MM.1S (cell line): ENCODE measurements around the gene PLCB4.

Experiments
- DNase-seq: peaks from one replicate; pipeline ENCODE4 v3.0.0-alpha.2; 2015
- H2AFZ ChIP-seq: fragments of 300-600 bp; sonication (generic); 2 replicates; pipeline ENCODE4 v1.6.0; 2016; ENCODE audit warnings: antibody characterized with exemption, low read length
- H3F3A ChIP-seq: fragments of 300-600 bp; sonication (generic); 2 replicates; pipeline ENCODE4 v1.6.1; 2016; ENCODE audit warnings: mild to moderate bottlenecking, antibody characterized with exemption, low read length, moderate library complexity, mixed read lengths; ENCODE audit not compliant: insufficient read depth
- H3K27ac ChIP-seq: fragments of 300-600 bp; sonication (generic); 2 replicates; pipeline ENCODE4 v1.5.1; 2016; ENCODE audit warnings: mild to moderate bottlenecking, low read length
- H3K27me3 ChIP-seq: fragments of 300-600 bp; sonication (generic); replicated peaks from 2 replicates; pipeline ENCODE4 v1.6.0; 2016; ENCODE audit warnings: low read length; ENCODE audit not compliant: insufficient read depth
- H3K36me3 ChIP-seq: fragments of 300-600 bp; sonication (generic); replicated peaks from 2 replicates; pipeline ENCODE4 v1.6.1; 2016; ENCODE audit warnings: mild to moderate bottlenecking, low read length, mixed read lengths; ENCODE audit not compliant: insufficient read depth
- H3K4me1 ChIP-seq: fragments of 300-600 bp; sonication (generic); 2 replicates; pipeline ENCODE4 v1.6.1; 2016; ENCODE audit warnings: low read length, mixed read lengths
- H3K4me2 ChIP-seq: fragments of 300-600 bp; sonication (generic); 2 replicates; pipeline ENCODE4 v1.6.0; 2016; ENCODE audit warnings: low read depth, low read length
- H3K4me3 ChIP-seq: fragments of 300-600 bp; sonication (generic); 2 replicates; pipeline ENCODE4 v1.5.1; 2016; ENCODE audit warnings: low read length, mixed read lengths
- H3K79me2 ChIP-seq: fragments of 300-600 bp; sonication (generic); 2 replicates; pipeline ENCODE4 v1.6.1; 2016; ENCODE audit warnings: mixed run types, low read length, mixed read lengths
- H3K9ac ChIP-seq: fragments of 300-600 bp; sonication (generic); 2 replicates; pipeline ENCODE4 v1.6.1; 2016; ENCODE audit warnings: low read length, mixed read lengths
- H3K9me2 ChIP-seq: fragments of 300-600 bp; sonication (generic); replicated peaks from 2 replicates; pipeline ENCODE4 v1.6.1; 2016; ENCODE audit warnings: mild to moderate bottlenecking, low read length, mixed read lengths; ENCODE audit not compliant: insufficient read depth
- H3K9me3 ChIP-seq: fragments of 300-600 bp; sonication (generic); replicated peaks from 2 replicates; pipeline ENCODE4 v1.6.1; 2016; ENCODE audit warnings: mild to moderate bottlenecking, low read length, mixed read lengths; ENCODE audit not compliant: insufficient read depth
- H4K20me1 ChIP-seq: fragments of 300-600 bp; sonication (generic); 2 replicates; pipeline ENCODE4 v1.6.1; 2016; ENCODE audit warnings: mild to moderate bottlenecking, low read length, moderate library complexity, mixed read lengths; ENCODE audit not compliant: insufficient read depth
- CTCF ChIP-seq: fragments of 300-600 bp; sonication (generic); IDR thresholded peaks from 2 replicates; pipeline ENCODE4 v1.5.1; 2016; ENCODE audit warnings: antibody characterized with exemption, low read length, mixed read lengths
- EZH2 ChIP-seq: fragments of 300-600 bp; sonication (generic); optimal IDR thresholded peaks from 2 replicates; pipeline ENCODE3; 2017; ENCODE audit warnings: low read depth, mild to moderate bottlenecking, antibody characterized with exemption, low read length, mixed read lengths
- EZH2phosphoT487 ChIP-seq: fragments of 300-600 bp; sonication (generic); IDR thresholded peaks from 2 replicates; pipeline ENCODE4 v1.6.1; 2018; ENCODE audit warnings: antibody characterized with exemption, low read length

Gene PLCB4

GRCh38 chr20:9114709-9115108, 45.8 kb downstream of the PLCB4 start:
- Histone ChIP-seq H3K79me2 (no peaks in the 10 kb centered on the region), H3K9me3 (no peaks in the 10 kb centered on the region), H4K20me1 (no peaks in the 10 kb centered on the region), H3K4me2 (no peak overlapping the region), H3K27me3 (no peaks in the 10 kb centered on the region), H3K27ac (no peak overlapping the region), H2AFZ (no peak overlapping the region), H3K9ac (no peak overlapping the region), H3K36me3 (no peaks in the 10 kb centered on the region), H3K4me1 (no peaks in the 10 kb centered on the region), H3K9me2 (no peaks in the 10 kb centered on the region), H3F3A (no peaks in the 10 kb centered on the region), H3K4me3 (no peak overlapping the region)
- no peak for DNase-seq
- TF ChIP-seq EZH2 (no peak), CTCF (no peak), EZH2phosphoT487 (no peak)

GRCh38 chr20:9117548-9117947, 48.7 kb downstream of the PLCB4 start:
- no peak overlapping the region for H3K9ac ChIP-seq
- no peak overlapping the region for H3K4me3 ChIP-seq
- no peak overlapping the region for H2AFZ ChIP-seq
- no peaks in the 10 kb centered on the region for H3K4me1 ChIP-seq
- H3K79me2 ChIP-seq: no peaks in the 10 kb centered on the region
- H3K9me3 ChIP-seq: no peaks in the 10 kb centered on the region
- TF ChIP-seq EZH2 (no peak), CTCF (no peak), EZH2phosphoT487 (no peak)
- no peaks in the 10 kb centered on the region for H3K9me2 ChIP-seq
- no peaks in the 10 kb centered on the region for H3F3A ChIP-seq
- no peaks in the 10 kb centered on the region for H3K27me3 ChIP-seq
- H3K27ac ChIP-seq: no peak overlapping the region
- no peak overlapping the region for H3K4me2 ChIP-seq
- no peak for DNase-seq
- no peaks in the 10 kb centered on the region for H3K36me3 ChIP-seq
- no peaks in the 10 kb centered on the region for H4K20me1 ChIP-seq

GRCh38 chr20:9119776-9120175, 50.9 kb downstream of the PLCB4 start:
- H3K9me2 ChIP-seq: no peaks in the 10 kb centered on the region
- H3K4me3 ChIP-seq: no peak overlapping the region
- no peaks in the 10 kb centered on the region for H3K27me3 ChIP-seq
- no peak for DNase-seq
- H4K20me1 ChIP-seq: no peaks in the 10 kb centered on the region
- H3K27ac ChIP-seq: no peak overlapping the region
- H3K79me2 ChIP-seq: no peaks in the 10 kb centered on the region
- H2AFZ ChIP-seq: no peak overlapping the region
- TF ChIP-seq EZH2phosphoT487 (no peak), EZH2 (no peak), CTCF (no peak)
- H3F3A ChIP-seq: no peaks in the 10 kb centered on the region
- no peaks in the 10 kb centered on the region for H3K9me3 ChIP-seq
- no peaks in the 10 kb centered on the region for H3K4me1 ChIP-seq
- no peak overlapping the region for H3K9ac ChIP-seq
- no peaks in the 10 kb centered on the region for H3K36me3 ChIP-seq
- no peak overlapping the region for H3K4me2 ChIP-seq
